ENCODE data around the gene MASP2.
"Not testable (repeated sequence)": the region's sequence is repeated elsewhere in the genome, so short reads cannot be mapped to it uniquely, and the experiment has no call there.

Gene MASP2

DNA sequence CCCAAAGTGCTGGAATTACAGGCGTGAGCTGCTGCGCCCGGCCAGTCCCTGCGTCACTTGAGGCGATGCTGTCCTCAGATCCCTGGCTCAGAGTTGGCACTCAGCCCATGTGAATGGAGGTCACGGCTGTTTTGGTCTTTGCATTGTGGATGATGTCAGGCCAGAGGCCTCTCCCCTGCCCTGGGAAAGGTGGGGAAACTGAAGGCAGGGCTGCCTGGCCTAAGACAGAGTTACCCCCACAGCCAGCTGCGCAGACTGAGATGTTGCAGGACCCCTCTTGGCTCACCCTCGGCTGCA, 821 bp downstream of the MASP2 start:
- Histone ChIP-seq H3K9me3 (ENCODE audit: control insufficient read depth, insufficient read depth, low read length) (no peaks in the 10 kb centered on the region), H3K36me3 (ENCODE audit: control insufficient read depth, insufficient read depth, low read length) (no peaks in the 10 kb centered on the region), H3K4me1 (ENCODE audit: control insufficient read depth, insufficient read depth, low read length) (no peaks in the 10 kb centered on the region), H3K27ac (ENCODE audit: low read length) (no peak overlapping the region), H3K4me3 (ENCODE audit: low read length) (no peak overlapping the region), H3K27me3 (ENCODE audit: control insufficient read depth, insufficient read depth, low read length) (no peaks in the 10 kb centered on the region)
- no peak for DNase-seq (ENCODE audit: low read depth, low spot score)
- WGBS (ENCODE audit: insufficient coverage, insufficient read length), result no CpG with 5 or more reads among the region's 8 CpGs

DNA sequence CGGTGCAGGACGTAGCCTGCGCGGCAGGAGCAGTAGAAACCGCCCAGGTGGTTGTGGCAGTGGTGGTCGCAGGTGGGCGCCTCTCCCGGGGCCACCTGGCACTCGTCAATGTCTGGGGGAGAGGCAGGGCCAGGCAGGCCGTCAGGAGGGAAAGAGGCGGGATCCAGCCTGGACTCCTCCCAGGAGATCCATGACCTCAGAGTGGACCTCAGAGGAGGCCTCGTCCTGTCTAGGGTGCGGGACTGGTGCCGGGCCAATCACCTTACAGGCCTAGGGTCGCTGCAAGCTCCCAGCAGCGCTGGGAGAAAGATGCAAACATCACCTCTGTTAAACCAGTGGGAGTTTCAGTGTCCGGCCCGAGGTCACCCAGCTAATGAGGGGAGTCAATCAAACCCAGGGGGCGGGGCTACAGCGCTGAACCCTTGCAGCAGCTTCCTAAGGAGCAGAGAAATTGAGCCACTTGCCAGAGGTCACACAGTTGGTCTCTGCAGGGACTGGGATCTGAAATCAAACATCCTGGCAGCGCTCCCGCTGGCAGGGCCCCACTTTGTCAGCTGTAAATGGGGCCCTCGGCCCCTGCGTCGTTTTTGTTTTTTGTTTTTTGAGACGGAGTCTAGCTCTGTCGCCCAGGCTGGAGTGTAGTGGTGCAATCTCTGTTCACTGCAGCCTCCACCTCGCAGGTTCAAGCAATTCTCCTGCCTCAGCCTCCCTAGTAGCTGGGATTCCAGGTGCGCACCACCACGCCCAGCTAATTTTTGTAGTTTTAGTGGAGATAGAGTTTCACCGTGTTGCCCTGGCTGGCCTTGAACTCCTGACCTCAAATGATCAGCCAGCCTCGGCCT, 1.4 kb downstream of the MASP2 start:
- no peaks in the 10 kb centered on the region for H3K9me3 ChIP-seq (ENCODE audit: control insufficient read depth, insufficient read depth, low read length)
- WGBS (ENCODE audit: insufficient coverage, insufficient read length), result no CpG with 5 or more reads among the region's 32 CpGs
- no peaks in the 10 kb centered on the region for H3K36me3 ChIP-seq (ENCODE audit: control insufficient read depth, insufficient read depth, low read length)
- no peaks in the 10 kb centered on the region for H3K4me1 ChIP-seq (ENCODE audit: control insufficient read depth, insufficient read depth, low read length)
- DNase-seq (ENCODE audit: low read depth, low spot score), result peak; percentile 22
- no peak overlapping the region for H3K27ac ChIP-seq (ENCODE audit: low read length)
- H3K4me3 ChIP-seq (ENCODE audit: low read length), result no peak overlapping the region
- H3K27me3 ChIP-seq (ENCODE audit: control insufficient read depth, insufficient read depth, low read length), result no peaks in the 10 kb centered on the region

DNA sequence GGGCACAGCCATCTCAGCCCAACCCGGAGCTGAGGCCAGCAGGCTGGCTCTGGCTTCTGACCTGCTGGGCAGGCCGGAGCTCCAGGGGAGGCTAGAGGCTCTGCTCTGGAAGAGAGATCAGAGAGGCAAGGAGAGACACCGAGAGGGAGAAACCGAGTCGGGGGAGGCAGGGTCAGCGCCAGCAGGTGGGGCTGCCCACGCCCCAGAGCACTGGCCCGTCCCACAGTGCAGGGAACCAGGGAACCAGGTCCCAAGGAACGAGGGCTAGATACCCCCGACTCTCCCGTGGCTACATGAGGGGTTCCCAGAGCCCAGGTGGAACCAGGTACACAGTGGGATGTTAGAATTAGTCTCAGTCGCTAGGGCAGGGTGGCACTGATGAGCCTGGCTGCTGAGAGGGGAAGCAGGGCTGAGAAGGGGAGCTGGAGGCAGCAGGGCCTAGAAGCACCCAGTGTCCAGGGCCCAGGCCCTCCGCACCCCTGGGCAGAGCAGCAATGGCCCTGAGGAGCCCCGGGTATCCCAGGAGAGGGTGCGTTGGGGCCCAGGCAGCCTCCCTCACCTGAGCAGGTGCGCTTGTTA, 2.1 kb downstream of the MASP2 start:
- no peaks in the 10 kb centered on the region for H3K27me3 ChIP-seq (ENCODE audit: control insufficient read depth, insufficient read depth, low read length)
- H3K9me3 ChIP-seq (ENCODE audit: control insufficient read depth, insufficient read depth, low read length), result no peaks in the 10 kb centered on the region
- no peak overlapping the region for H3K27ac ChIP-seq (ENCODE audit: low read length)
- no peaks in the 10 kb centered on the region for H3K36me3 ChIP-seq (ENCODE audit: control insufficient read depth, insufficient read depth, low read length)
- no peak for DNase-seq (ENCODE audit: low read depth, low spot score)
- no peaks in the 10 kb centered on the region for H3K4me1 ChIP-seq (ENCODE audit: control insufficient read depth, insufficient read depth, low read length)
- H3K4me3 ChIP-seq (ENCODE audit: low read length), result no peak overlapping the region
- WGBS (ENCODE audit: insufficient coverage, insufficient read length), result no CpG with 5 or more reads among the region's 16 CpGs

DNA sequence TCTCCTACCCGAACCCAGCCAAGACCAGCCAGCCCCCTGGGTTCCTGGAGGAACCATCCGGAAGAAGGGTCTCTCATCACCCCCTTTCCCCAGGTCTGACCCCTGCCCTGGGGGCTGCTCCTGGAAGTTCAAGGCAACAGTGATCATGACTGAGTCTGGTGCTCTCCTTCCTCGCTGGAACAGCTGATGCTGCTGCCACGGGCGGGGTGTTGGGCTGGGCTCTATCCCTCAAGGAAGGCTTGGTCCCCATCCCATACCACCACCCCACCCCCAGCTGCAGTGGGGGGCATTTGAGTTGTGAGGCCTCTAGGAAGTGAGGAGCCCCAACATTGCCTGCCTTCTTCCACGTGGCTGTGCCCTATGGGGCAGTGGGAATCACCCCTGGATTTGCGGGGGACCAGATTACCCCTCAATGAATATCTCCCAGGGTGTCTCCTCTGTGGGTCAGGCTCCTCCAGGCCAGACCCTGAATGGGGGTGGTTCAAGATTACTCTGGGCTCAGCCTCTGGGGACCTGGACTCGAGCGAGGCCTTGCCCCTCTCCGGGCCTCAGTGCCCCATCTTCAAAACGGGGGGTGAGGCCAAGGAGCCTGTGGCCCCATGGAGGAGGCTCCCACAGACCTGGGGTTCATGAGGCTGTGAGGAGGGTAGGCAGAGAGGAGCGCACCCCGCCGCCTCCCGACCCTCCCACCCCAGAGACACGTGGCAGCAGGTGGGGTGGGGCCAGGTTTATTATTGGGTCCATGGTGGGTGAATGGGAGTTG, 2.8 kb downstream of the MASP2 start:
- no peaks in the 10 kb centered on the region for H3K9me3 ChIP-seq (ENCODE audit: control insufficient read depth, insufficient read depth, low read length)
- H3K27me3 ChIP-seq (ENCODE audit: control insufficient read depth, insufficient read depth, low read length), result no peaks in the 10 kb centered on the region
- H3K4me3 ChIP-seq (ENCODE audit: low read length), result no peak overlapping the region
- H3K4me1 ChIP-seq (ENCODE audit: control insufficient read depth, insufficient read depth, low read length), result no peaks in the 10 kb centered on the region
- DNase-seq (ENCODE audit: low read depth, low spot score), result no peak
- WGBS (ENCODE audit: insufficient coverage, insufficient read length), result no CpG with 5 or more reads among the region's 16 CpGs
- no peaks in the 10 kb centered on the region for H3K36me3 ChIP-seq (ENCODE audit: control insufficient read depth, insufficient read depth, low read length)
- H3K27ac ChIP-seq (ENCODE audit: low read length), result no peak overlapping the region

DNA sequence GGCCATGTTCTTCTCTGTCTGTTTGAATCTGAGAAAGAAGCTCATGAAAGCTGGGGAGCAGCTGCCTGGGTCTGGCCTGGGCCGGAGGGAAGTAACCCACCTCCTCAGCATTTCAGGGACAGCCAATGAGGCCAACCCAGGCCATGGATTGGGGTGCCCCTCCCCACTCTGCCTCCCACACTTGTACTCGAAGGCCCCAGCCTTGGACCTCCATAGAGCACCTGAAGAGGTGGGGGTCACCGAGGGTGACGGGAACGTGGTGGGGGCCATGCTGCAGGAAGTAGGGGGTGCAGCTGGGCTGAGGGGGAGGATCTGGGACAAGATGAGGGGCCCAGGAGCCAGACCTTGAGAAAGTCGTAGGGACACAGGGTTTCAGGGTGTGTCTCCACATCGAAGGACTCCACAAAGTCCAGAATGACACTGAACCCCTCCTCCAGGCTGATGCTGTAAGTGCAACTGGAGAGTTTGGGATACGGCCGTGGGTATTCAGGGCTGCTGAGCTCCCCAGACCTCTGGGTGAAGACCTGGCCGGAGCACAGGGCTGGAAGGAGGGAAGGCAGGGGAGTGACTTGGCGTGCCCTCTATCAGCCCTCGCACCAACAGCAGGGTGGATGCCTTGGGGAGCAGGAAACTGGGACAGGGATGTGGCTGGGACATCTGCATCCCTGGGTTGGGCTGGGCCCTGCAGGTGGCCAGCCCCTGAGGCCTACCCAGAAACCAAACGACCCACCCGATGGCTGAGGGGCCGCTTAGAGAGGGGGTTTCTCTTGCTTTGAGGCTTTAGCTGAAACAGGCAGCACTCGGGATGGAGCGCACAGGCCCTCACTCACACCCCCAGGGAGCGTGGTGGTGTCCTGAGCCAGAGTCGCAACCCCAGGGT, 3.8 kb downstream of the MASP2 start:
- DNase-seq (ENCODE audit: low read depth, low spot score), result no peak
- Histone ChIP-seq H3K4me3 (ENCODE audit: low read length) (no peak overlapping the region), H3K36me3 (ENCODE audit: control insufficient read depth, insufficient read depth, low read length) (no peaks in the 10 kb centered on the region), H3K27me3 (ENCODE audit: control insufficient read depth, insufficient read depth, low read length) (no peaks in the 10 kb centered on the region), H3K27ac (ENCODE audit: low read length) (no peak overlapping the region), H3K9me3 (ENCODE audit: control insufficient read depth, insufficient read depth, low read length) (no peaks in the 10 kb centered on the region), H3K4me1 (ENCODE audit: control insufficient read depth, insufficient read depth, low read length) (no peaks in the 10 kb centered on the region)
- WGBS (ENCODE audit: insufficient coverage, insufficient read length), result no CpG with 5 or more reads among the region's 19 CpGs

DNA sequence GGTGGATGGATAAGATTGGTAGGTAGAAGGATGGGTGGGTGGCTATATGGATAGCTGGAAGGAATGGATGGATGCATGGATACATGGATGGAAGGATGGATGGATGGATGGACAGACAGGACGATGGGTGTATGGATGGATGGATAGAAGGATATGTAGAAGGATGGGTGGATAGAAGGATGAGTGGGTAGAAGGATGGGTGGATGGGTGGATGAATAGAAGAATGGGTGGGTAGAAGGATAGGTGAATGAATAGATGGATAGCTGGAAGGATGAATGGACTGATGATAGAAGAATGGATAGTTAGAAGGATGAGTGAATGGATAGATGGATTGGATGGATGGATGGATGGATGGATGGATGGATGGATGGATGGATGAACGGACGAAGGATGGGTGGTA, 5.0 kb downstream of the MASP2 start:
- Histone ChIP-seq H3K36me3 (ENCODE audit: control insufficient read depth, insufficient read depth, low read length) (no peaks in the 10 kb centered on the region), H3K4me1 (ENCODE audit: control insufficient read depth, insufficient read depth, low read length) (no peaks in the 10 kb centered on the region), H3K27me3 (ENCODE audit: control insufficient read depth, insufficient read depth, low read length) (no peaks in the 10 kb centered on the region), H3K9me3 (ENCODE audit: control insufficient read depth, insufficient read depth, low read length) (no peaks in the 10 kb centered on the region), H3K4me3 (ENCODE audit: low read length) (no peak overlapping the region), H3K27ac (ENCODE audit: low read length) (no peak overlapping the region)
- 100% methylated on average over 1 of the region's 3 CpGs for WGBS (ENCODE audit: insufficient coverage, insufficient read length)
- DNase-seq (ENCODE audit: low read depth, low spot score), result no peak

DNA sequence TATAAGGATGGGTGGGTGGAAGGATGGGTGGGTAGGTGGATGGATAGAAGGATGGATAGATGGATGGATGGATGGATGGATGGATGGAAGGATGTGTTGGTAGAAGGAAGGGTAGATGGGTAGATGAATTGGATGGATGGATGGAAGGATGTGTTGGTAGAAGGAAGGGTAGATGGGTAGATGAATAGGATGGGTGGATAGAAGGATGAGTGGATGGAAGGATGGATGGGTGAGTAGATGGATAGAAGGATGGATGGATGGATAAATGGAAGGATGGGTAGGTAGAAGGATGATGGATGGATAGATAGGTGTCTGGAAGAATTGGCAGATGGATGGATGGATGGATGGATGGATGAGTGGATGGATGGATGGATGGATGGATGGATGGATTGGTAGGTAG, 6.0 kb downstream of the MASP2 start:
- no peak overlapping the region for H3K4me3 ChIP-seq (ENCODE audit: low read length)
- H3K4me1 ChIP-seq (ENCODE audit: control insufficient read depth, insufficient read depth, low read length), result no peaks in the 10 kb centered on the region
- H3K27ac ChIP-seq (ENCODE audit: low read length), result no peak overlapping the region
- no peaks in the 10 kb centered on the region for H3K36me3 ChIP-seq (ENCODE audit: control insufficient read depth, insufficient read depth, low read length)
- no peaks in the 10 kb centered on the region for H3K9me3 ChIP-seq (ENCODE audit: control insufficient read depth, insufficient read depth, low read length)
- no peak for DNase-seq (ENCODE audit: low read depth, low spot score)
- no peaks in the 10 kb centered on the region for H3K27me3 ChIP-seq (ENCODE audit: control insufficient read depth, insufficient read depth, low read length)

DNA sequence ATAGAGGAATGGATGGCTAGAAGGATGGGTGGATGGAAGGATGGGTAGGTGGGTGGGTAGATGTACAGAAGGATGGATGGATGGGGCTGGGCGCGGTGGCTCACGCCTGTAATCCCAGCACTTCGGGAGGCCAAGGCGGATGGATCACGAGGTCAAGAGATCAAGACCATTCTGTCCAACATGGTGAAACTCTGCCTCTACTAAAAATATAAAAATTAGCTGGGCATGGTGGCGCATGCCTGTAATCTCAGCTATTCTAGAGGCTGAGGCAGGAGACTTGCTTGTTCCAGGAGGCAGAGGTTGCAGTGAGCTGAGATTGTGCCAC, 7.0 kb downstream of the MASP2 start:
- H3K4me1 ChIP-seq (ENCODE audit: control insufficient read depth, insufficient read depth, low read length); H3K27me3 ChIP-seq (ENCODE audit: control insufficient read depth, insufficient read depth, low read length); H3K9me3 ChIP-seq (ENCODE audit: control insufficient read depth, insufficient read depth, low read length); H3K36me3 ChIP-seq (ENCODE audit: control insufficient read depth, insufficient read depth, low read length); DNase-seq (ENCODE audit: low read depth, low spot score); H3K27ac ChIP-seq (ENCODE audit: low read length); H3K4me3 ChIP-seq (ENCODE audit: low read length): not testable (repeated sequence)
- no CpG with 5 or more reads among the region's 7 CpGs for WGBS (ENCODE audit: insufficient coverage, insufficient read length)

DNA sequence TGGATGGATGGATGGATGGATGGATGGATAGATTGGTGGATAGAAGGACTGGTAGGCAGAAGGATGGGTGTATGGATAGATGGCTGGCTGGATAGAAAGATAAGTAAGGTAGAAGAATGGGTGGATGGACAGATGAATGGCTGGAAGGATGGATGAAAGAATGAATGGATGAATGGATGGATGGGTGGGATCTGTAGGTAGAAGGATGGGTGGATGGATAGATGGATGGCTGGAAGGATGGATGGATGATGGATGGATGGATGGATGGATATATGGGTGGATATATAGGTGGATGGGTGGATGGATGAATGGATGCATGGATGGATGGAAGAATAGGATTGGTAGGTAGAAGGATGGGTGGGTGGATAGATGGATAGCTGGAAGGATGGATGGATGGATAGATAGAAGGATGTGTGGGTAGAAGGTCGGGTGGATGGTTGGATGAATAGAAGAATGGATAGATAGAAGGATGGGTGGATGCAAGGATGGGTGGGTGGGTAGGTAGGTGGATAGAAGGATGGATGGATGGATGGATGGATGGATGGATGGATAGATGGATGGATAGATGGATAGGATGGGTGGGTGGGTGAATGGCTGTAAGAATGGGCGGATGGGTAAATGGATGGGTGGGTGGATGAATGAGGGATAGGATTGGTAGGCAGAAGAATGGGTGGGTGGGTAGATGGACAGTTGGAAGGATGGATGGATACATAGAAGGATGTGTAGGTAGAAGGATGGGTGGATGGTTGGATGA, 7.5 kb downstream of the MASP2 start:
- Histone ChIP-seq H3K27me3 (ENCODE audit: control insufficient read depth, insufficient read depth, low read length) (no peaks in the 10 kb centered on the region), H3K9me3 (ENCODE audit: control insufficient read depth, insufficient read depth, low read length) (no peaks in the 10 kb centered on the region), H3K27ac (ENCODE audit: low read length) (no peak overlapping the region), H3K4me3 (ENCODE audit: low read length) (no peak overlapping the region), H3K4me1 (ENCODE audit: control insufficient read depth, insufficient read depth, low read length) (no peaks in the 10 kb centered on the region), H3K36me3 (ENCODE audit: control insufficient read depth, insufficient read depth, low read length) (no peaks in the 10 kb centered on the region)
- 100% methylated on average over 1 of the region's 2 CpGs for WGBS (ENCODE audit: insufficient coverage, insufficient read length)
- no peak for DNase-seq (ENCODE audit: low read depth, low spot score)

DNA sequence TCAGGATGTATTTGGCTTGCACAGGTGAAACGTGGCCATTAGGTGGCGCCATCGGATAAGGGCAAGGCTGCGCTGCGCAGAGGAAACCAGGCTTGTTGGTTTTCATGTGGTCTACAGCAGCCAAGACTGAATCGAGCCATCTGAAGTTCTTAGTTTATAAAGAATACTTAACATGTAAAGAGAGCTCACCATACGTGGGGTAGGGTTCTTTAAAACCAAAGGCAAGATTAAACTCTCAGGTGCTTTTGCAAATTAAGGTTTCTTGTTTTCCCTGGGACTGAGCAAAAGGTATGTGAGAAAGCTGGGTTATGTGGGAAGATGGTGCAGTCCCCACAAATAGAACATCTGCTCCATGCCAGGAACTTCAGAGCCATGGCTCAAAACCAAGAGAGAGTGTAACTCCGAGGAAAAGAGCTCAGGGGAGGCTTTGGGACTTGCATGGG, 9.3 kb downstream of the MASP2 start:
- Histone ChIP-seq H3K36me3 (ENCODE audit: control insufficient read depth, insufficient read depth, low read length) (no peaks in the 10 kb centered on the region), H3K4me1 (ENCODE audit: control insufficient read depth, insufficient read depth, low read length) (no peaks in the 10 kb centered on the region), H3K4me3 (ENCODE audit: low read length) (no peak overlapping the region), H3K27me3 (ENCODE audit: control insufficient read depth, insufficient read depth, low read length) (no peaks in the 10 kb centered on the region), H3K27ac (ENCODE audit: low read length) (no peak overlapping the region), H3K9me3 (ENCODE audit: control insufficient read depth, insufficient read depth, low read length) (no peaks in the 10 kb centered on the region)
- peak; percentile 82 for DNase-seq (ENCODE audit: low read depth, low spot score)
- WGBS (ENCODE audit: insufficient coverage, insufficient read length), result no CpG with 5 or more reads among the region's 8 CpGs
